GM12878 (cell line): ENCODE data around the gene CTRB2. TPM values are rescaled to one million over a fixed set of nuclear protein-coding genes. Genes with fewer than 3 reads are reported as not detected.

ENCODE experiments used
- ATAC-seq: fragments of 200-7000 bp; cut with Tn5 transposase; 3 replicates; pipeline ENCODE4 v1.9.1; 2020; ENCODE audit warnings: mild to moderate bottlenecking, moderate library complexity
- BruUV-seq: library from RNA; stranded (reverse); fragments of 400-500 nt; replicated peaks from 2 replicates; lab custom pipeline; 2021; lab: Mats Ljungman, UMichigan
- CTCF ChIA-PET: fragments of 300-600 bp; sonication (Branson Sonifier 250); formaldehyde crosslinking; extraction: SDS; loops from one replicate; lab custom pipeline; 2021; ENCODE audit warnings: inconsistent platforms; lab: Yijun Ruan, JAX
- POLR2A ChIA-PET: fragments of 350-600 bp; formaldehyde crosslinking; extraction: SDS; loops from one replicate; lab custom pipeline; 2021; ENCODE audit warnings: inconsistent platforms; lab: Charles Lee
- RAD21 ChIA-PET: fragments of 300-600 bp; sonication (Branson Sonifier 250); formaldehyde crosslinking; loops from one replicate; lab custom pipeline; 2023; ENCODE audit warnings: antibody characterized with exemption; ENCODE audit not compliant: unreplicated experiment; lab: Charles Lee
- SMC1A ChIA-PET: fragments of 300-600 bp; sonication (Branson Sonifier 250); formaldehyde crosslinking; loops from one replicate; lab custom pipeline; 2023; ENCODE audit not compliant: unreplicated experiment, uncharacterized antibody; lab: Charles Lee
- DNase-seq: peaks from one replicate; pipeline ENCODE4 v3.0.0-alpha.2; 2011; ENCODE audit warnings: low read depth, low spot score
- FAIRE-seq: peaks from 3 replicates; lab custom pipeline; 2011; peaks lifted over from hg19 to GRCh38; lab: Jason Lieb, UNC
- H2AFZ ChIP-seq: 2 replicates; pipeline ENCODE4 v1.6.0; 2011; ENCODE audit warnings: low read depth, low read length, control low read depth; ENCODE audit not compliant: control insufficient read depth
- H3K27ac ChIP-seq: 2 replicates; pipeline ENCODE4 v1.5.1; 2011; ENCODE audit warnings: control low read depth; ENCODE audit not compliant: control insufficient read depth, insufficient read depth
- H3K27me3 ChIP-seq, 2 experiments: replicated peaks in 1 of 2; 2 replicates each; pipeline versions ENCODE4 v1.6.0 to v1.6.1; 2011; ENCODE audit warnings: low read length in 1 of 2; ENCODE audit not compliant: control insufficient read depth in 2 of 2, insufficient read depth in 2 of 2
- H3K36me3 ChIP-seq, 2 experiments: 2 replicates each; pipeline ENCODE4 v1.5.1; 2011; ENCODE audit warnings: low read length in 1 of 2; ENCODE audit not compliant: control insufficient read depth in 2 of 2, insufficient read depth in 2 of 2
- H3K4me1 ChIP-seq: 2 replicates; pipeline ENCODE4 v1.6.1; 2011; ENCODE audit warnings: mild to moderate bottlenecking, low read length, moderate library complexity, mixed read lengths; ENCODE audit not compliant: control insufficient read depth, insufficient read depth
- H3K4me2 ChIP-seq: 2 replicates; pipeline ENCODE4 v1.6.0; 2011; ENCODE audit warnings: control low read depth; ENCODE audit not compliant: control insufficient read depth, insufficient read depth
- H3K4me3 ChIP-seq: fragments of 200-600 bp; sonication (generic); 2 replicates; pipeline ENCODE4 v1.5.1; 2016
- H3K79me2 ChIP-seq: 2 replicates; pipeline ENCODE4 v1.6.0; 2011; ENCODE audit warnings: low read length; ENCODE audit not compliant: control insufficient read depth, insufficient read depth
- H3K9ac ChIP-seq: 2 replicates; pipeline ENCODE4 v1.8.0; 2011; ENCODE audit warnings: low read length, control low read depth, mixed read lengths; ENCODE audit not compliant: control insufficient read depth, insufficient read depth
- H3K9me3 ChIP-seq: replicated peaks from 3 replicates; pipeline ENCODE4 v1.5.1; 2011; ENCODE audit warnings: mild to moderate bottlenecking, low read length; ENCODE audit not compliant: control insufficient read depth, insufficient read depth
- H4K20me1 ChIP-seq: 2 replicates; pipeline ENCODE4 v1.6.0; 2011; ENCODE audit not compliant: control insufficient read depth, insufficient read depth
- BACH1 ChIP-seq: fragments of 450-650 bp; IDR thresholded peaks from 2 replicates; pipeline ENCODE4 v1.6.1; 2017; ENCODE audit warnings: mild to moderate bottlenecking, borderline replicate concordance
- EGR1 ChIP-seq, 2 experiments: IDR thresholded peaks; 1 replicate in 1 of 2; 2 replicates in 1 of 2; pipeline ENCODE4 v1.6.1; 2011 to 2012; ENCODE audit warnings: low read depth in 2 of 2, low read length in 2 of 2, borderline replicate concordance in 1 of 2, mild to moderate bottlenecking in 1 of 2, moderate library complexity in 1 of 2
- ETV6 ChIP-seq, 2 experiments: fragments of 450-650 bp in 1 of 2; IDR thresholded peaks in 1 of 2; conservative IDR thresholded peaks in 1 of 2; 2 replicates each; pipeline ENCODE4 v1.6.1; 2014; ENCODE audit warnings: antibody characterized with exemption in 1 of 2, borderline replicate concordance in 1 of 2, low read depth in 1 of 2, mild to moderate bottlenecking in 1 of 2, moderate library complexity in 1 of 2
- IKZF2 ChIP-seq, 2 experiments: fragments of 450-650 bp; IDR thresholded peaks; 2 replicates each; pipeline ENCODE4 v1.6.1; 2017; ENCODE audit warnings: mild to moderate bottlenecking in 2 of 2, moderate library complexity in 2 of 2
- NBN ChIP-seq: fragments of 450-650 bp; IDR thresholded peaks from 2 replicates; pipeline ENCODE4 v1.6.1; 2016
- NR2C1 ChIP-seq: fragments of 450-650 bp; IDR thresholded peaks from 2 replicates; pipeline ENCODE4 v1.6.1; 2017; ENCODE audit warnings: antibody characterized with exemption, mild to moderate bottlenecking, moderate library complexity
- RB1 ChIP-seq: fragments of 450-650 bp; formaldehyde crosslinking; IDR thresholded peaks from 2 replicates; pipeline ENCODE4 v1.6.1; 2017; ENCODE audit warnings: mild to moderate bottlenecking, borderline replicate concordance
- SMARCA5 ChIP-seq: fragments of 450-650 bp; IDR thresholded peaks from 2 replicates; pipeline ENCODE4 v1.6.1; 2017; ENCODE audit warnings: mild to moderate bottlenecking
- WRNIP1 ChIP-seq: IDR thresholded peaks from 2 replicates; pipeline ENCODE4 v1.6.1; 2011; ENCODE audit warnings: low read depth, low read length, improper control_type of control experiment, borderline replicate concordance
- YY1 ChIP-seq: IDR thresholded peaks from 2 replicates; pipeline ENCODE4 v1.6.1; 2011; ENCODE audit warnings: low read depth, mild to moderate bottlenecking, low read length
- ZBED1 ChIP-seq: IDR thresholded peaks from 2 replicates; pipeline ENCODE4 v1.6.1; 2016; ENCODE audit warnings: borderline replicate concordance
- WGBS: methylation state at CpG from one replicate; pipeline ENCODE4 v1.1.6; 2016; ENCODE audit warnings: low lambda C conversion rate; ENCODE audit not compliant: insufficient replicate concordance, insufficient coverage; ENCODE audit errors: missing lambda C conversion rate; 5-methylcytosine and 5-hydroxymethylcytosine counted together
- in situ Hi-C: fragments of 300-500 bp; cut with MboI; formaldehyde crosslinking; loops from 9 replicates; pipeline ENCODE4 v1.14.3; 2018; ENCODE audit warnings: mixed read lengths
- intact Hi-C: fragments of 100-400 bp; cut with micrococcal nuclease; formaldehyde crosslinking; loops from one replicate; pipeline ENCODE4 v1.14.2; 2022; ENCODE audit not compliant: unreplicated experiment
- polyA plus RNA-seq, 11 experiments: library from polyadenylated mRNA; depleted of rRNA in 4 of 11; unstranded in 6 of 11; stranded (reverse) in 5 of 11; fragments of >200 nt; fragmentation: Nextera tagmentation in 4 of 11; fragmentation: Illumina TruSeq in 1 of 11; extraction: Ambion mirVana in 4 of 11; extraction: Trizol in 1 of 11; gene quantifications; 1 replicate in 1 of 11; 2 replicates in 10 of 11; pipeline versions ENCODE4 v1.2.1 to v1.2.3, GENCODE V29; 2011 to 2016; ENCODE audit warnings: inconsistent platforms in 2 of 11, missing spikeins in 2 of 11, low read depth in 1 of 11
- total RNA-seq, 4 experiments: library from RNA; depleted of rRNA in 3 of 4; stranded (reverse); fragments of >200 nt in 3 of 4; fragmentation: Illumina TruSeq in 1 of 4; extraction: Trizol in 1 of 4; gene quantifications; 2 replicates each; pipeline versions ENCODE4 v1.2.1 to v1.2.3, GENCODE V29; 2013 to 2021
- TF ChIP-seq, protein P1 (sequence below): fragments of 450-650 bp; IDR thresholded peaks from 2 replicates; pipeline ENCODE4 v1.6.1; 2017; ENCODE audit warnings: low read depth, mild to moderate bottlenecking, moderate library complexity
- TF ChIP-seq, protein P2 (sequence below): fragments of 450-650 bp; IDR thresholded peaks from 2 replicates; pipeline ENCODE4 v1.6.1; 2017; ENCODE audit warnings: mild to moderate bottlenecking, moderate library complexity

The CTRB2 gene
- total and polyA plus RNA-seq, 10 of the 15 experiments (the other 5 are each of a cell fraction or from before 2014, with no cell fraction given), result 9.4 TPM; not detected in 9

DNA sequence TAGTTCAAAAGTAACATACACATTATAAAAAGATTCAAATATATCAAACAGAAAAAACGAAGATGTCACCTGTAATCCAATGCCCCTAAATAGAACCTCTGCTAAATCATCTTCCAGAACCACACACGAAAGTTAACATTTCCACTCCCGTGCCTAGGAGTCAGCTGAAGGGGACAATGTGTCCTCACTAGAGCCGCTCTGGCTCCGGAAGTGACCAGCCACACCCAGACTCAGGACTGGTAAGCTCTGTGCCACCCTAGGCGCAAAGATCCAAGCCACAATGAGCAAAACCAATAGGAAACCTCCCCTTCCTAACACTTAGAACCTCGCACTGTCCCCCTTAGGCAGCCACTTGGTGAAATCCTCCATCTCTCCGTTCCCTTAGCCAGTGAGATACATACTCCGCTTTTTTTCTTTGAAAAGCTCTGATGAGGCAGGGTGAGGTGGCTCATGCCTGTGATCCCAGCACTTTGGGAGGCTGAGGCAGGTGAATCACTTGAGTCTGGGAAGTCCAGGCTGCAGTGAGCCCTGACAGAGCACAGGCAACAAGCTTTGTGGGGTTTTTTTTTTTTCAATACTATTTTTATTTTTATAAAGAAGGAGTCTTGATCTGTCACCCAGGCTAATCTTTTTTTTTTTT, 23.6 kb upstream of the CTRB2 start:
- Histone ChIP-seq H3K4me1 (no peaks in the 10 kb centered on the region), H3K79me2 (no peaks in the 10 kb centered on the region), H2AFZ (no peak overlapping the region), H3K36me3 (no peaks in the 10 kb centered on the region; a peak in 1 of 4 replicates), H3K9me3 (no peaks in the 10 kb centered on the region), H4K20me1 (no peaks in the 10 kb centered on the region), H3K27ac (no peak overlapping the region), H3K9ac (no peak overlapping the region), H3K4me3 (no peak overlapping the region), H3K27me3 (no peaks in the 10 kb centered on the region), H3K4me2 (no peak overlapping the region)
- no TSS peak for BruUV-seq
- TF ChIP-seq NR2C1, result no peak
- no peak for TF ChIP-seq BACH1
- TF ChIP-seq, protein P1, sequence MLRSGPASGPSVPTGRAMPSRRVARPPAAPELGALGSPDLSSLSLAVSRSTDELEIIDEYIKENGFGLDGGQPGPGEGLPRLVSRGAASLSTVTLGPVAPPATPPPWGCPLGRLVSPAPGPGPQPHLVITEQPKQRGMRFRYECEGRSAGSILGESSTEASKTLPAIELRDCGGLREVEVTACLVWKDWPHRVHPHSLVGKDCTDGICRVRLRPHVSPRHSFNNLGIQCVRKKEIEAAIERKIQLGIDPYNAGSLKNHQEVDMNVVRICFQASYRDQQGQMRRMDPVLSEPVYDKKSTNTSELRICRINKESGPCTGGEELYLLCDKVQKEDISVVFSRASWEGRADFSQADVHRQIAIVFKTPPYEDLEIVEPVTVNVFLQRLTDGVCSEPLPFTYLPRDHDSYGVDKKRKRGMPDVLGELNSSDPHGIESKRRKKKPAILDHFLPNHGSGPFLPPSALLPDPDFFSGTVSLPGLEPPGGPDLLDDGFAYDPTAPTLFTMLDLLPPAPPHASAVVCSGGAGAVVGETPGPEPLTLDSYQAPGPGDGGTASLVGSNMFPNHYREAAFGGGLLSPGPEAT, result no peak
- TF ChIP-seq SMARCA5, result no peak
- no peak for TF ChIP-seq IKZF2 (IDR thresholded peaks at IDR 0.05)
- TF ChIP-seq YY1, result no peak
- TF ChIP-seq, protein P2, sequence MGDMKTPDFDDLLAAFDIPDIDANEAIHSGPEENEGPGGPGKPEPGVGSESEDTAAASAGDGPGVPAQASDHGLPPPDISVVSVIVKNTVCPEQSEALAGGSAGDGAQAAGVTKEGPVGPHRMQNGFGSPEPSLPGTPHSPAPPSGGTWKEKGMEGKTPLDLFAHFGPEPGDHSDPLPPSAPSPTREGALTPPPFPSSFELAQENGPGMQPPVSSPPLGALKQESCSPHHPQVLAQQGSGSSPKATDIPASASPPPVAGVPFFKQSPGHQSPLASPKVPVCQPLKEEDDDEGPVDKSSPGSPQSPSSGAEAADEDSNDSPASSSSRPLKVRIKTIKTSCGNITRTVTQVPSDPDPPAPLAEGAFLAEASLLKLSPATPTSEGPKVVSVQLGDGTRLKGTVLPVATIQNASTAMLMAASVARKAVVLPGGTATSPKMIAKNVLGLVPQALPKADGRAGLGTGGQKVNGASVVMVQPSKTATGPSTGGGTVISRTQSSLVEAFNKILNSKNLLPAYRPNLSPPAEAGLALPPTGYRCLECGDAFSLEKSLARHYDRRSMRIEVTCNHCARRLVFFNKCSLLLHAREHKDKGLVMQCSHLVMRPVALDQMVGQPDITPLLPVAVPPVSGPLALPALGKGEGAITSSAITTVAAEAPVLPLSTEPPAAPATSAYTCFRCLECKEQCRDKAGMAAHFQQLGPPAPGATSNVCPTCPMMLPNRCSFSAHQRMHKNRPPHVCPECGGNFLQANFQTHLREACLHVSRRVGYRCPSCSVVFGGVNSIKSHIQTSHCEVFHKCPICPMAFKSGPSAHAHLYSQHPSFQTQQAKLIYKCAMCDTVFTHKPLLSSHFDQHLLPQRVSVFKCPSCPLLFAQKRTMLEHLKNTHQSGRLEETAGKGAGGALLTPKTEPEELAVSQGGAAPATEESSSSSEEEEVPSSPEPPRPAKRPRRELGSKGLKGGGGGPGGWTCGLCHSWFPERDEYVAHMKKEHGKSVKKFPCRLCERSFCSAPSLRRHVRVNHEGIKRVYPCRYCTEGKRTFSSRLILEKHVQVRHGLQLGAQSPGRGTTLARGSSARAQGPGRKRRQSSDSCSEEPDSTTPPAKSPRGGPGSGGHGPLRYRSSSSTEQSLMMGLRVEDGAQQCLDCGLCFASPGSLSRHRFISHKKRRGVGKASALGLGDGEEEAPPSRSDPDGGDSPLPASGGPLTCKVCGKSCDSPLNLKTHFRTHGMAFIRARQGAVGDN, result no peak
- no peak for TF ChIP-seq EGR1 (IDR thresholded peaks at IDR 0.05; ENCODE audit: borderline replicate concordance in 1 of 2, low read depth in 2 of 2, low read length in 2 of 2)
- TF ChIP-seq ZBED1, result no peak
- no peak for TF ChIP-seq ETV6 (conservative IDR thresholded peaks at IDR 0.05 in 1 of 2, IDR thresholded peaks at IDR 0.05 in 1 of 2; ENCODE audit: borderline replicate concordance in 1 of 2, low read depth in 1 of 2)
- TF ChIP-seq NBN, result no peak
- no peak for TF ChIP-seq WRNIP1
- no peak for TF ChIP-seq RB1
- intact Hi-C loops (loop anchor here (5.0 to 10.0 kb wide), 4 partner anchors 33 to 534 kb away; no protein-coding TSS in a partner anchor), in situ Hi-C loops (loop anchor here (5.0 kb wide), 1 partner anchor 157 kb away; no protein-coding TSS in a partner anchor)
- CTCF ChIA-PET, result interaction anchor here (5.2 to 10.6 kb wide), 3 partner anchors 32 to 160 kb away, joined by 31 to 243 read pairs (median 79); no protein-coding TSS in a partner anchor
- POLR2A ChIA-PET, result interaction anchor here (0.6 kb wide), 2 partner anchors 69 to 199 kb away, joined by 3 read pairs; no protein-coding TSS in a partner anchor
- no peak for DNase-seq
- SMC1A ChIA-PET, result no interaction called here
- no peak for FAIRE-seq
- RAD21 ChIA-PET, result interaction anchor here (7.9 kb wide), 1 partner anchor 152 kb away, joined by 150 read pairs; no protein-coding TSS in a partner anchor
- ATAC-seq, result no peak
- WGBS, result 76% methylated on average over 9 of the region's 9 CpGs
